Stimulated activated CD4-positive, alpha-beta T cell treated with anti-CD3 and anti-CD28 coated beads, Interleukin-2, amount 100 ng/mL, for 24 hours (primary cell): ENCODE data around the gene RMI1.
"Not testable (repeated sequence)": the region's sequence is repeated elsewhere in the genome, so short reads cannot be mapped to it uniquely, and the experiment has no call there.

Experiments used
- DNase-seq, 2 donors: peaks; one replicate each; pipeline ENCODE4 v3.0.0-alpha.2; 2020

The RMI1 gene

DNA sequence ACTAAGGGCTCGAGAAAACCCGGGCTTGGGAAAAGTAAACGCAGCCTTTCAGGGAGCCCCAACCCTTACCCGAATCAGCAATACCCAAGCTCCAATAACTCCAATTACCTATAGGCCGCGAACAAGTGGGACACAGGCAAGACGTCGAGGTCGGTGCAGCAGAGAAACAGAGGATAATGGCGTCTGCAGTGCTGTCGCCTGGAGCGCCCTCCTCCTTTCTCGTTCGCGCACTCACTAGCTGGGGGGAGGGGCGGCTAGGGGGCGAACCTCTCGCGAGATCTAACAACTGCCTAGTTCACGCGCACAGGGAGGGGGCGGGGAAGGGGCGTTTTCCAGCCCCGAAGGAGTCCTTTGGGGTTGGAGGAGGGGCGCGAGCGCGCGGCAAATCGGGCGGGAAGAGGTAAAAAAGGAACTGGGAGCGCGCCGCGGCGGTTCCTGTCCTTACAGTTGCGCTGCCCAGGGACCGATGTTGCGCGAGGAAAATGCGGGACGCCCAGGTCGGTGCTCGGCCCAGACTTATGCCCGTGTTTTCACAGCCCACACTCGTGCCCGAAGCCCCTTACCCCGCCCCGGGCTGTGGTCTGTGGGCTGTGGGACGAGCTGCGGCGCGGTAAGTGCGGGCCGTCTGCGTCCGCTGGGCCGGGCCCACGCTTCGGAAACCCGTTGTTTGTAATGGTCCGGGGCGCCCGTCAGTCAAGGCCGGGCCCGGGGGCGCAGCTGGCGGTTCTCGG is at the start of gene RMI1:
Gene RMI1, plus strand, starts transcription at position 411 of the 731 bp plus-strand sequence. CDS start 20,182 bp downstream, outside the sequence.
- peak; percentile 99 to 100 for DNase-seq

- DNase-seq, result no peak
Measured at GRCh38 chr9:83930881-83931280, 49.7 kb upstream of the RMI1 start.

DNA sequence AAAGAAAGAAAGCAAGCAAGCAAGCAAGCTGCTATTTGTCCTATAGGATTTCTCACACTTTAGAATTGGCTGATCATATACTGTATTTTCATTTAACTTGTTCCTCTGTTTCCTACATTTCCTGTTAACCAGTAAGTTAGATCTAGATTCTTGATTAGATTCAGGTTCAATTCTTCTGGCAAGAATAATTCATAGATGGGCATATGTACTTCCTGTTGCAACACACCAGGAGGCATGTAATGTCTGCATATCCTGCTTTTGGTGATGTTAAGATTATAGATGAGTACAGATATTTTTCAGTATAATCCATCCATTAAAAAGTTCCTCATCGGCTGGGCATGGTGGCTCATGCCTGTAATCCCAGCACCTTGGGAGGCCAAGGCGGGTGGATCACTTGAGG is 48.6 kb upstream of the RMI1 start:
- DNase-seq, result no peak

- no peak for DNase-seq
Measured at GRCh38 chr9:83932851-83933250, 47.8 kb upstream of the RMI1 start.

DNA sequence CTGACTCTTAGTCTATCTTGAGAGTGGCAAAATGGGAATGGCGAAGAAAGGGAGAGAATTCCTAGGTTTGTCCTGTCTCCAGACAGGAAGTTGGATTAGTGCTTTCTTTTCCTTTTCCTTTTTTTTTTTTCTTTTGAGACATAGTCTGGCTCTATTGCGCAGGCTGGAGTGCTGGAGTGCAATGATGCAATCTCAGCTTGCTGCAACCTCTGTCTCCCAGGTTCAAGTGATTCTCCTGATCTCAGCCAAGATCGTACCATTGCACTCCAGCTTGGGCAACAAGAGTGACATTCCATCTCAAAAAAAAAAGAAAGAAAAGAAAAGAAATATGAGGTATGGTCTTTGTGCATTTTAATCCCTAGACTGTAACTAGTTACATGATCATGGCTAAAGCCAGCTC is 46.8 kb upstream of the RMI1 start:
- DNase-seq, result no peak

- DNase-seq, result no peak
Measured at GRCh38 chr9:83934569-83935275, 45.9 kb upstream of the RMI1 start.

- no peak for DNase-seq
Measured at GRCh38 chr9:83935276-83935935, 45.2 kb upstream of the RMI1 start.

DNA sequence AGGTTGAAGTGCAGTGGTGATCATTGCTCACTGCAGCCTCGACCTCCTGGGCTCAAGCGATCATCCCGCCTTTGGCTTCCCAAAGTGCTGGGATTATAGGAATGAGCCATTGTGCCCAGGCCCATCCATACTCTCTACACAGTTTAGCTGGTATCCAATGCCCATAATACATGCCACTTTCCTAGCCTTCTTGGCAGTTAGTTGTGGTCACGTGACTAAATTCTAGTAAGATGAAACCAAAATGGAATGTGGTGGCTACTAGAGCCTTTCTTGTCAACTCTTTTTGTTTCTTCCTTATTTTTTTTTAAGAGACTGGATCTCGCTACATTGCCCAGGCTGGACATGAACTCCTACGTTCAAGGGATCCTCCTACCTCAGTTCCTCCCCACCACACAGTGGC is 44.1 kb upstream of the RMI1 start:
- no peak for DNase-seq

DNA sequence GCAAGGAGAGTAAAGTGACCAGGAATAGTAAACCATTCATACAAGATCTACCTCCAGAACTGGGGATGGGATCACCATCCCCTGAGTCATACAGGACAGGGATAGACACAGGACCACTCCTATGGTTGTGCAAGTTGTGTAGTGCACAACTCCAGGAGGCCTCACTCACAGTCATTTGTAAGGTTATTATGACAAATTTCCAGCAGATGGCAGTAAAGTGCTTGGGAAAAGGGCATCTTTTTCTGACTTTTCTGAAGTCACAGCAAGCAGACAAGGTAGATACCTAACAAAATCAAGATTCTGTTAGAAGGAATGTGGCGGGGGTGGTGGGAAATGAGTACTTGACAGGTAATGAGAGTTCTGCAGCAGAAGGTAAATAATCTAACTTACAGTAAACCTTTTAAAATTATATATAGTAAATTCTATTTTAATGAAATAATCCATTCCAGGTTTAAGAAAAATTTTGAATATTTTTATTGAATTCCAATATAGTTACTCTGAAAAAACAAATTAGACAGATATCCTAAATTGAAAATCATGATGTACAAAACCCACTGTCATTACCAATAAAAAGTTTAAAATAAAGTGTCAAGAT is 42.6 kb upstream of the RMI1 start:
- DNase-seq, result no peak

- no peak for DNase-seq
Measured at GRCh38 chr9:83940590-83941303, 39.9 kb upstream of the RMI1 start.

GRCh38 chr9:83948096-83948495 is 32.5 kb upstream of the RMI1 start:
- DNase-seq, result not testable (repeated sequence)

- peak; percentile 38 to 43 for DNase-seq
Measured at GRCh38 chr9:83956086-83956435, 24.5 kb upstream of the RMI1 start.

GRCh38 chr9:83956436-83957247 is 24.0 kb upstream of the RMI1 start:
- DNase-seq, result peak; percentile 66 to 75

GRCh38 chr9:83957248-83957513 is 23.4 kb upstream of the RMI1 start:
- no peak for DNase-seq

DNA sequence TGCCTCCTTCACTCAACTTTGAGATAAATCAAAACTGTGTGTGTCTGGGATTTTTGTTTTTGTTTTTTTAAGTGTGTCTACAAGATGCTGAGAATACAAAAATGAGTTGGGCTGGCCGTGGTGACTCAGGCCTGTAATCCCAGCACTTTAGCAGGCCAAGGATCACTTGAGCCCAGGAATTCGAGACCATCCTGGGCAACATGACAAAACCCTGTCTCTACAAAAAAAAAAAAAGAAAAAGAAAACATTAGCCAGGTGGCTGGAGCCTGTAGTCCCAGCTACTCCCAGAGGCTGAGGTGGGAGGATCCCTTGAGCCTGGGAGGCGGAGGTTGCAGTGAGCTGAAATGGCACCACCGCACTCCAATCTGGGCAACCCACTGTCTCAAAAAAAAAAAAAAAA is 21.5 kb upstream of the RMI1 start:
- DNase-seq, result no peak

GRCh38 chr9:83960991-83961390 is 19.6 kb upstream of the RMI1 start:
- no peak for DNase-seq

GRCh38 chr9:83962165-83962564 is 18.4 kb upstream of the RMI1 start:
- DNase-seq, result no peak

- DNase-seq, result no peak
Measured at GRCh38 chr9:83964973-83965349, 15.6 kb upstream of the RMI1 start.

DNA sequence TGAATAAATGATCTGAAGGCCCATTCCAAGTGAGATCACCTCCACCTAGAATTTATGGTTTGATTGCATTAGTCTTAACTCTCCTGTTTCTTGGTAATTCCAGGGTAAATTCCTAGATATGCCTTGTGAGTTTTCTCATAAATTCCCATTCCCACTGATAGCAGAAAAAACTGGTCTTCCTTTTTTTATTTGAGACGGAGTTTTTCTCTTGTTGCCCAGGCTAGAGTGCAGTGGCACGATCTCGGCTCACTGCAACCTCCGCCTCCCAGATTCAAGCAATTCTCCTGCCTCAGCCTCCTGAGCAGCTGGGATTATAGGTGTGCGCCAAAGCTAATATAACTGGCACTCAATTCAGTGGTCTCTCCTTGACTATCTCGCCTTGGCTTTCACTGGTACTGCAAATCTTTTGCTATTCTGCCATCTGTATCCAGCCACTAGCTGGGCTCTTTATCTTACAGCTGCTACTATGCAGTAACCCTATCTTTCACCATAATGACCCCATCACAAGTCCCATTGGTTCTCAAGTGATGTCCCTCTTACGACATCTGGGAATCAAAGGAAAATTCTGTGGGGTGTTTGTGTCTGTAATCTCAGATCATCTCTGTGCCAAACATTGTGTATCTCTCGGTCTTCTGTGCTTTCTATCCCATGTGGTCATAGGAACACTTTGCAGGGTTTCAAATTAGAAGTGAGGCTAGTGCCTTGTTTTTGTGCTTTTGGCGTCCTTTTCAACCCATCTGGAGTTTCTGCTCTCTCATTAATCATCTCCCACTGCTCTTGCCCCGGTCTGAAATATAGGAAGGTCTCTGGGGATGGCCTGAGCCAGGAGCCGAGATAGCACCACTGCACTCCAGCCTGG is 15.0 kb upstream of the RMI1 start:
- DNase-seq, result no peak

DNA sequence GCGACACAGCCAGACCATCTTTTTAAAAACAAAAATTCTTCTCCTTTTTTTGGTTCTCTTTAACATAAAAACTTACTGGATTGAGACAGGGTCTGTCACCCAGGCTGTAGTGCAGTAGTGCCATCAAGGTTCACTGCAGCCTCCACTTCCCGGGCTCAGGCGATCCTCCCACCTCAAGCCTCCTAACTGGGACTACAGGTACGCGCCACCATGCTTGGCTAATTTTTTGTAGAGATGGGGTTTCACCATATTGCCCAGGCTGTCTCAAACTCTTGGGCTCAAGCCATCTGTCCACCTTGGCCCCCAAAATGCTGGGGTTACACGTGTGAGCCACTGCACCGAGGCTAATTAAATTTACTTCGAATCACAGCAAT is 14.4 kb upstream of the RMI1 start:
- no peak for DNase-seq

GRCh38 chr9:83967073-83967472 is 13.5 kb upstream of the RMI1 start:
- no peak for DNase-seq

DNA sequence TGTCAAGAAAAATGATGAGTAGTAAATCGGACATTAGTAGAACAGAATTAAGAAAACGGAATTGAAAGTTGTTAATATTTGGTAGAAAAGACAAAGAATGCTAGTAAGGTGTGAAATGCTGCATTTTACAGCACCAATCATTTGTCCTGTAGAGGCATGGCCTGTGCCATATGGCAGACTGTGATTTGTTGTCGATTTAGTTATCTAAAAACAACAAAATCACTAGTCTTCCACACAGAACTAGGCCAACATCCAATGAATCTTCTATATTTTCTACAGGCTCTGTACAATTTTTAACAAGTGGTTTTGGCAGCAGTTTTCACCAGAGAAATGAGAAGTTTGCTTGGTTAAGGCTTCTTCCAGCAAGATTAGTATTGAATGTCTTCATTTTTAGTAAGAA is 11.0 kb upstream of the RMI1 start:
- DNase-seq, result no peak
